GM12878 (cell line): Measurements from ENCODE around the gene MVB12B. TPM values are rescaled to one million over a fixed set of nuclear protein-coding genes. Genes with fewer than 3 reads are reported as not detected.

Experiments
- ATAC-seq: fragments of 200-7000 bp; cut with Tn5 transposase; 3 replicates; pipeline ENCODE4 v1.9.1; 2020; ENCODE audit warnings: mild to moderate bottlenecking, moderate library complexity
- BruUV-seq: library from RNA; stranded (reverse); fragments of 400-500 nt; replicated peaks from 2 replicates; lab custom pipeline; 2021; lab: Mats Ljungman, UMichigan
- CTCF ChIA-PET: fragments of 300-600 bp; sonication (Branson Sonifier 250); formaldehyde crosslinking; extraction: SDS; loops from one replicate; lab custom pipeline; 2021; ENCODE audit warnings: inconsistent platforms; lab: Yijun Ruan, JAX
- POLR2A ChIA-PET: fragments of 350-600 bp; formaldehyde crosslinking; extraction: SDS; loops from one replicate; lab custom pipeline; 2021; ENCODE audit warnings: inconsistent platforms; lab: Charles Lee
- RAD21 ChIA-PET: fragments of 300-600 bp; sonication (Branson Sonifier 250); formaldehyde crosslinking; loops from one replicate; lab custom pipeline; 2023; ENCODE audit warnings: antibody characterized with exemption; ENCODE audit not compliant: unreplicated experiment; lab: Charles Lee
- SMC1A ChIA-PET: fragments of 300-600 bp; sonication (Branson Sonifier 250); formaldehyde crosslinking; loops from one replicate; lab custom pipeline; 2023; ENCODE audit not compliant: unreplicated experiment, uncharacterized antibody; lab: Charles Lee
- DNase-seq: peaks from one replicate; pipeline ENCODE4 v3.0.0-alpha.2; 2011; ENCODE audit warnings: low read depth, low spot score
- FAIRE-seq: peaks from 3 replicates; lab custom pipeline; 2011; peaks lifted over from hg19 to GRCh38; lab: Jason Lieb, UNC
- H2AFZ ChIP-seq: 2 replicates; pipeline ENCODE4 v1.6.0; 2011; ENCODE audit warnings: low read depth, low read length, control low read depth; ENCODE audit not compliant: control insufficient read depth
- H3K27ac ChIP-seq: 2 replicates; pipeline ENCODE4 v1.5.1; 2011; ENCODE audit warnings: control low read depth; ENCODE audit not compliant: control insufficient read depth, insufficient read depth
- H3K27me3 ChIP-seq, 2 experiments: replicated peaks in 1 of 2; 2 replicates each; pipeline versions ENCODE4 v1.6.0 to v1.6.1; 2011; ENCODE audit warnings: low read length in 1 of 2; ENCODE audit not compliant: control insufficient read depth in 2 of 2, insufficient read depth in 2 of 2
- H3K36me3 ChIP-seq, 2 experiments: 2 replicates each; pipeline ENCODE4 v1.5.1; 2011; ENCODE audit warnings: low read length in 1 of 2; ENCODE audit not compliant: control insufficient read depth in 2 of 2, insufficient read depth in 2 of 2
- H3K4me1 ChIP-seq: 2 replicates; pipeline ENCODE4 v1.6.1; 2011; ENCODE audit warnings: mild to moderate bottlenecking, low read length, moderate library complexity, mixed read lengths; ENCODE audit not compliant: control insufficient read depth, insufficient read depth
- H3K4me2 ChIP-seq: 2 replicates; pipeline ENCODE4 v1.6.0; 2011; ENCODE audit warnings: control low read depth; ENCODE audit not compliant: control insufficient read depth, insufficient read depth
- H3K4me3 ChIP-seq: fragments of 200-600 bp; sonication (generic); 2 replicates; pipeline ENCODE4 v1.5.1; 2016
- H3K79me2 ChIP-seq: 2 replicates; pipeline ENCODE4 v1.6.0; 2011; ENCODE audit warnings: low read length; ENCODE audit not compliant: control insufficient read depth, insufficient read depth
- H3K9ac ChIP-seq: 2 replicates; pipeline ENCODE4 v1.8.0; 2011; ENCODE audit warnings: low read length, control low read depth, mixed read lengths; ENCODE audit not compliant: control insufficient read depth, insufficient read depth
- H3K9me3 ChIP-seq: replicated peaks from 3 replicates; pipeline ENCODE4 v1.5.1; 2011; ENCODE audit warnings: mild to moderate bottlenecking, low read length; ENCODE audit not compliant: control insufficient read depth, insufficient read depth
- H4K20me1 ChIP-seq: 2 replicates; pipeline ENCODE4 v1.6.0; 2011; ENCODE audit not compliant: control insufficient read depth, insufficient read depth
- ATF7 ChIP-seq: fragments of 450-650 bp; IDR thresholded peaks from 2 replicates; pipeline ENCODE4 v1.6.1; 2016; ENCODE audit warnings: low read depth, mild to moderate bottlenecking
- BHLHE40 ChIP-seq, 2 experiments: fragments of 450-650 bp in 1 of 2; IDR thresholded peaks; 2 replicates each; pipeline ENCODE4 v1.6.1; 2011 to 2017; ENCODE audit warnings: low read depth in 2 of 2, borderline replicate concordance in 1 of 2, improper control_type of control experiment in 1 of 2, low read length in 1 of 2, mild to moderate bottlenecking in 1 of 2
- CBX5 ChIP-seq: sonication (generic); IDR thresholded peaks from 2 replicates; pipeline ENCODE4 v1.6.1; 2016; ENCODE audit warnings: low read depth, moderate library complexity, mild to moderate bottlenecking, inconsistent platforms
- MTA2 ChIP-seq: fragments of 450-650 bp; IDR thresholded peaks from 2 replicates; pipeline ENCODE4 v1.6.1; 2016; ENCODE audit warnings: low read depth, mild to moderate bottlenecking, moderate library complexity
- MXI1 ChIP-seq: fragments of 150-350 bp; IDR thresholded peaks from 2 replicates; pipeline ENCODE4 v1.6.1; 2011; ENCODE audit warnings: low read depth, mild to moderate bottlenecking, inconsistent platforms, low read length, improper control_type of control experiment
- NRF1 ChIP-seq: conservative IDR thresholded peaks from 2 replicates; pipeline ENCODE4 v1.6.1; 2011; ENCODE audit warnings: mild to moderate bottlenecking, low read depth, low read length, improper control_type of control experiment
- PML ChIP-seq: IDR thresholded peaks from 2 replicates; pipeline ENCODE4 v1.6.1; 2012; ENCODE audit warnings: low read length, inconsistent platforms
- POLR2AphosphoS2 ChIP-seq: IDR thresholded peaks from 2 replicates; pipeline ENCODE4 v1.6.1; 2011; ENCODE audit warnings: low read depth, mild to moderate bottlenecking, low read length, improper control_type of control experiment, moderate library complexity
- RAD51 ChIP-seq: fragments of 450-650 bp; IDR thresholded peaks from 2 replicates; pipeline ENCODE4 v1.6.1; 2016; ENCODE audit warnings: moderate library complexity, mild to moderate bottlenecking, inconsistent platforms
- RB1 ChIP-seq: fragments of 450-650 bp; formaldehyde crosslinking; IDR thresholded peaks from 2 replicates; pipeline ENCODE4 v1.6.1; 2017; ENCODE audit warnings: mild to moderate bottlenecking, borderline replicate concordance
- SUPT20H ChIP-seq: IDR thresholded peaks from 2 replicates; pipeline ENCODE4 v1.6.1; 2011; ENCODE audit warnings: low read depth, mild to moderate bottlenecking, low read length, moderate library complexity, borderline replicate concordance; ENCODE audit not compliant: control insufficient read depth
- TARDBP ChIP-seq: IDR thresholded peaks from 2 replicates; pipeline ENCODE4 v1.6.1; 2016; ENCODE audit warnings: borderline replicate concordance
- ZNF207 ChIP-seq: fragments of 450-650 bp; IDR thresholded peaks from 2 replicates; pipeline ENCODE4 v1.6.1; 2014; ENCODE audit warnings: antibody characterized with exemption, mild to moderate bottlenecking, borderline replicate concordance
- in situ Hi-C: fragments of 300-500 bp; cut with MboI; formaldehyde crosslinking; loops from 9 replicates; pipeline ENCODE4 v1.14.3; 2018; ENCODE audit warnings: mixed read lengths
- intact Hi-C: fragments of 100-400 bp; cut with micrococcal nuclease; formaldehyde crosslinking; loops from one replicate; pipeline ENCODE4 v1.14.2; 2022; ENCODE audit not compliant: unreplicated experiment
- polyA plus RNA-seq, 11 experiments: library from polyadenylated mRNA; depleted of rRNA in 4 of 11; unstranded in 6 of 11; stranded (reverse) in 5 of 11; fragments of >200 nt; fragmentation: Nextera tagmentation in 4 of 11; fragmentation: Illumina TruSeq in 1 of 11; extraction: Ambion mirVana in 4 of 11; extraction: Trizol in 1 of 11; gene quantifications; 1 replicate in 1 of 11; 2 replicates in 10 of 11; pipeline versions ENCODE4 v1.2.1 to v1.2.3, GENCODE V29; 2011 to 2016; ENCODE audit warnings: inconsistent platforms in 2 of 11, missing spikeins in 2 of 11, low read depth in 1 of 11
- total RNA-seq, 4 experiments: library from RNA; depleted of rRNA in 3 of 4; stranded (reverse); fragments of >200 nt in 3 of 4; fragmentation: Illumina TruSeq in 1 of 4; extraction: Trizol in 1 of 4; gene quantifications; 2 replicates each; pipeline versions ENCODE4 v1.2.1 to v1.2.3, GENCODE V29; 2013 to 2021
- TF ChIP-seq, protein P1 (sequence below), 3 experiments: IDR thresholded peaks in 2 of 3; conservative IDR thresholded peaks in 1 of 3; 2 replicates each; pipeline ENCODE4 v1.5.1; 2011; ENCODE audit warnings: low read depth in 3 of 3, low read length in 3 of 3, mild to moderate bottlenecking in 3 of 3, control low read depth in 2 of 3, moderate library complexity in 2 of 3, inconsistent platforms in 1 of 3, mixed read lengths in 1 of 3; ENCODE audit not compliant: control insufficient read depth in 2 of 3, insufficient read depth in 1 of 3; ENCODE audit errors: extremely low read depth in 1 of 3
- TF ChIP-seq, protein P2 (sequence below): IDR thresholded peaks from 2 replicates; pipeline ENCODE4 v1.6.1; 2011; ENCODE audit warnings: borderline replicate concordance, low read depth, mild to moderate bottlenecking, moderate library complexity, low read length; ENCODE audit not compliant: insufficient read depth, poor library complexity, severe bottlenecking

Gene MVB12B
- total and polyA plus RNA-seq, 10 of the 15 experiments (the other 5 are each of a cell fraction or from before 2014, with no cell fraction given), result 0.08 TPM; not detected in 9

DNA sequence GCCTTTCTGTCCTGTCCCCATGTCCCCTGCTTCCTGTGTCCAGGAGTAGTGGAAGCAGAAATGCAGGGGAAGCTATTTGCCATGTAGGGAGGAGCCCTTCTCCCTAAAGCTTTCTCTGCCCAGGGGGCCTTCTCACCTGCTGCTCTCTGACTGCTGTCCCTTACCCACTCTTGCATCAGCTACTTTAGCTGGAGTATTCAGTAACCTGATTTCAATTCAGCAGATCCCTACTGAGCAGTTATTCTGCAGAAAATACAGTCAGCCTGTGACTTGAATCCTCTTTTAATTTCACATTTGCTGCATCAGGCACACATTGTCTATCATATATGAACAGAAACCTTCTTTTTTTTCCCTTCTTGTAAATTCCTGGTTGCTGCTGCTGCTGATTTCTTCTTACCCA is 90.4 kb downstream of the MVB12B start:
- ChIA-PET RAD21 (interaction anchor here (0.6 kb wide), 1 partner anchor 20 kb away, joined by 3 read pairs; no protein-coding TSS in a partner anchor), SMC1A (no interaction called here)
- H3K79me2 ChIP-seq, result no peaks in the 10 kb centered on the region
- no peak overlapping the region for H3K4me3 ChIP-seq
- H3K27me3 ChIP-seq, result peaks cover 0 to 2% of the 10 kb centered on the region in 2 experiments; a peak in 3 of 4 replicates
- no peak overlapping the region for H2AFZ ChIP-seq
- ATAC-seq (no peak), DNase-seq (no peak)
- no peak overlapping the region for H3K27ac ChIP-seq
- H3K9me3 ChIP-seq, result no peaks in the 10 kb centered on the region; the same call in 2 of the 3 replicates
- intact Hi-C loops, result no loop called here
- in situ Hi-C loops, result loop anchor here (10.0 kb wide), 1 partner anchor 58 kb away; no protein-coding TSS in a partner anchor
- TF ChIP-seq ZNF207, result no peak
- no peak for TF ChIP-seq MXI1
- no peak for TF ChIP-seq BHLHE40 (IDR thresholded peaks at IDR 0.05; ENCODE audit: borderline replicate concordance in 1 of 2, low read depth in 2 of 2, low read length in 1 of 2)
- no peak for TF ChIP-seq CBX5
- no peak for TF ChIP-seq PML
- TF ChIP-seq, protein P1, sequence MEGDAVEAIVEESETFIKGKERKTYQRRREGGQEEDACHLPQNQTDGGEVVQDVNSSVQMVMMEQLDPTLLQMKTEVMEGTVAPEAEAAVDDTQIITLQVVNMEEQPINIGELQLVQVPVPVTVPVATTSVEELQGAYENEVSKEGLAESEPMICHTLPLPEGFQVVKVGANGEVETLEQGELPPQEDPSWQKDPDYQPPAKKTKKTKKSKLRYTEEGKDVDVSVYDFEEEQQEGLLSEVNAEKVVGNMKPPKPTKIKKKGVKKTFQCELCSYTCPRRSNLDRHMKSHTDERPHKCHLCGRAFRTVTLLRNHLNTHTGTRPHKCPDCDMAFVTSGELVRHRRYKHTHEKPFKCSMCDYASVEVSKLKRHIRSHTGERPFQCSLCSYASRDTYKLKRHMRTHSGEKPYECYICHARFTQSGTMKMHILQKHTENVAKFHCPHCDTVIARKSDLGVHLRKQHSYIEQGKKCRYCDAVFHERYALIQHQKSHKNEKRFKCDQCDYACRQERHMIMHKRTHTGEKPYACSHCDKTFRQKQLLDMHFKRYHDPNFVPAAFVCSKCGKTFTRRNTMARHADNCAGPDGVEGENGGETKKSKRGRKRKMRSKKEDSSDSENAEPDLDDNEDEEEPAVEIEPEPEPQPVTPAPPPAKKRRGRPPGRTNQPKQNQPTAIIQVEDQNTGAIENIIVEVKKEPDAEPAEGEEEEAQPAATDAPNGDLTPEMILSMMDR (IDR thresholded peaks at IDR 0.05 in 2 of 3, conservative IDR thresholded peaks at IDR 0.05 in 1 of 3; ENCODE audit: control insufficient read depth in 2 of 3, extremely low read depth in 1 of 3, insufficient read depth in 1 of 3, low read depth in 3 of 3, low read length in 3 of 3), result no peak
- no peak for TF ChIP-seq NRF1
- no peak for TF ChIP-seq RB1
- no peak for TF ChIP-seq MTA2
- TF ChIP-seq RAD51, result no peak
- no peak for TF ChIP-seq TARDBP
- TF ChIP-seq, protein P2, sequence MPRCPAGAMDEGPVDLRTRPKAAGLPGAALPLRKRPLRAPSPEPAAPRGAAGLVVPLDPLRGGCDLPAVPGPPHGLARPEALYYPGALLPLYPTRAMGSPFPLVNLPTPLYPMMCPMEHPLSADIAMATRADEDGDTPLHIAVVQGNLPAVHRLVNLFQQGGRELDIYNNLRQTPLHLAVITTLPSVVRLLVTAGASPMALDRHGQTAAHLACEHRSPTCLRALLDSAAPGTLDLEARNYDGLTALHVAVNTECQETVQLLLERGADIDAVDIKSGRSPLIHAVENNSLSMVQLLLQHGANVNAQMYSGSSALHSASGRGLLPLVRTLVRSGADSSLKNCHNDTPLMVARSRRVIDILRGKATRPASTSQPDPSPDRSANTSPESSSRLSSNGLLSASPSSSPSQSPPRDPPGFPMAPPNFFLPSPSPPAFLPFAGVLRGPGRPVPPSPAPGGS, result no peak
- TF ChIP-seq ATF7, result no peak
- TF ChIP-seq POLR2AphosphoS2, result no peak
- no peak for TF ChIP-seq SUPT20H
- TF ChIP-seq, all 136 proteins: peak for 0
- no TSS peak for BruUV-seq
- Histone ChIP-seq H3K9ac (no peak overlapping the region), H3K4me1 (peaks cover 4% of the 10 kb centered on the region), H3K4me2 (no peak overlapping the region), H4K20me1 (no peaks in the 10 kb centered on the region), H3K36me3 (no peaks in the 10 kb centered on the region)
- ChIA-PET CTCF (no interaction called here), POLR2A (no interaction called here)
- no peak for FAIRE-seq
